Measurements from ENCODE around the gene EIF4EBP2.

GRCh38 chr10:70362328-70362727 is 41.6 kb upstream of the EIF4EBP2 start:
- TF ChIP-seq CTCF (IDR thresholded peaks at IDR 0.05) (no peak), POLR2A (IDR thresholded peaks at IDR 0.05) (no peak)

Data from adrenal gland (tissue), 5 donors.